ENCODE data around the gene FBLN2. TPM values are rescaled to one million over a fixed set of nuclear protein-coding genes. Genes with fewer than 3 reads are reported as not detected.

FBLN2 gene
- total RNA-seq, 1 donor from 2014 or later, result not detected

- H3K9me3 Mint-ChIP-seq, result no peaks in the 10 kb centered on the region
- no peak overlapping the region for H3K27ac Mint-ChIP-seq
- peaks cover 50% of the 10 kb centered on the region for H3K27me3 Mint-ChIP-seq
- H3K36me3 Mint-ChIP-seq (ENCODE audit: low read depth), result no peaks in the 10 kb centered on the region
- peaks cover 19% of the 10 kb centered on the region for H3K4me1 Mint-ChIP-seq
- H3K4me3 Mint-ChIP-seq, result no peak overlapping the region
- DNase-seq, result peak; percentile 94
- intact Hi-C loops (cut with micrococcal nuclease), result no loop called here
Measured at GRCh38 chr3:13650210-13651056, 101.5 kb downstream of the FBLN2 start.

- Mint-ChIP-seq H3K27me3 (peaks cover 52% of the 10 kb centered on the region), H3K36me3 (ENCODE audit: low read depth) (no peaks in the 10 kb centered on the region), H3K4me1 (peaks cover 19% of the 10 kb centered on the region), H3K9me3 (no peaks in the 10 kb centered on the region), H3K4me3 (no peak overlapping the region), H3K27ac (no peak overlapping the region)
- DNase-seq, result no peak
- intact Hi-C loops (cut with micrococcal nuclease), result no loop called here
Measured at GRCh38 chr3:13651057-13651400, 102.1 kb downstream of the FBLN2 start.

- Mint-ChIP-seq H3K36me3 (ENCODE audit: low read depth) (no peaks in the 10 kb centered on the region), H3K4me3 (no peak overlapping the region)
Measured at GRCh38 chr3:13651775-13652428, 103.0 kb downstream of the FBLN2 start.

GRCh38 chr3:13652728-13653127, 103.8 kb downstream of the FBLN2 start:
- Mint-ChIP-seq H3K27me3 (peaks cover 53% of the 10 kb centered on the region), H3K9me3 (no peaks in the 10 kb centered on the region), H3K36me3 (ENCODE audit: low read depth) (no peaks in the 10 kb centered on the region), H3K4me3 (no peak overlapping the region), H3K27ac (no peak overlapping the region), H3K4me1 (peaks cover 12% of the 10 kb centered on the region)
- intact Hi-C loops (cut with micrococcal nuclease), result no loop called here
- DNase-seq, result no peak

More at GRCh38 chr3:13651775-13652428, 103.0 kb downstream of the FBLN2 start:
- H3K9me3 Mint-ChIP-seq, result no peaks in the 10 kb centered on the region
- peaks cover 53% of the 10 kb centered on the region for H3K27me3 Mint-ChIP-seq
- no peak for DNase-seq
- intact Hi-C loops (cut with micrococcal nuclease), result no loop called here
- no peak overlapping the region for H3K27ac Mint-ChIP-seq
- peaks cover 19% of the 10 kb centered on the region for H3K4me1 Mint-ChIP-seq

- H3K4me1 Mint-ChIP-seq, result peaks cover 7% of the 10 kb centered on the region
- no peak for DNase-seq
- H3K27me3 Mint-ChIP-seq, result peaks cover 47% of the 10 kb centered on the region
- no peaks in the 10 kb centered on the region for H3K36me3 Mint-ChIP-seq (ENCODE audit: low read depth)
- H3K4me3 Mint-ChIP-seq, result no peak overlapping the region
- H3K9me3 Mint-ChIP-seq, result no peaks in the 10 kb centered on the region
- no peak overlapping the region for H3K27ac Mint-ChIP-seq
- intact Hi-C loops (cut with micrococcal nuclease), result no loop called here
Measured at GRCh38 chr3:13653631-13654279, 104.8 kb downstream of the FBLN2 start.

- H3K27ac Mint-ChIP-seq, result no peak overlapping the region
- no peak overlapping the region for H3K4me3 Mint-ChIP-seq
- no peaks in the 10 kb centered on the region for H3K36me3 Mint-ChIP-seq (ENCODE audit: low read depth)
- peaks cover 7% of the 10 kb centered on the region for H3K4me1 Mint-ChIP-seq
- peaks cover 43% of the 10 kb centered on the region for H3K27me3 Mint-ChIP-seq
- peak; percentile 63 for DNase-seq
- intact Hi-C loops (cut with micrococcal nuclease), result no loop called here
- no peaks in the 10 kb centered on the region for H3K9me3 Mint-ChIP-seq
Measured at GRCh38 chr3:13654330-13655060, 105.6 kb downstream of the FBLN2 start.

- Mint-ChIP-seq H3K4me3 (no peak overlapping the region), H3K4me1 (peaks cover 7% of the 10 kb centered on the region), H3K27me3 (peaks cover 39% of the 10 kb centered on the region), H3K27ac (no peak overlapping the region), H3K36me3 (ENCODE audit: low read depth) (no peaks in the 10 kb centered on the region), H3K9me3 (no peaks in the 10 kb centered on the region)
- intact Hi-C loops (cut with micrococcal nuclease), result no loop called here
- DNase-seq, result peak; percentile 77
Measured at GRCh38 chr3:13655061-13655913, 106.4 kb downstream of the FBLN2 start.

- Mint-ChIP-seq H3K36me3 (ENCODE audit: low read depth) (no peaks in the 10 kb centered on the region), H3K27ac (no peak overlapping the region), H3K27me3 (peaks cover 33% of the 10 kb centered on the region), H3K4me3 (no peak overlapping the region), H3K9me3 (no peaks in the 10 kb centered on the region), H3K4me1 (peaks cover 4% of the 10 kb centered on the region)
- intact Hi-C loops (cut with micrococcal nuclease), result no loop called here
- no peak for DNase-seq
Measured at GRCh38 chr3:13656584-13657301, 107.8 kb downstream of the FBLN2 start.

GRCh38 chr3:13657660-13658435, 108.9 kb downstream of the FBLN2 start:
- peak; percentile 92 for DNase-seq
- peaks cover 4% of the 10 kb centered on the region for H3K4me1 Mint-ChIP-seq

GRCh38 chr3:13658681-13659080, 109.8 kb downstream of the FBLN2 start:
- no peak for DNase-seq
- intact Hi-C loops (cut with micrococcal nuclease), result loop anchor here (1.0 kb wide), 2 partner anchors 222 to 227 kb away; partner anchors contain the start of gene WNT7A
- Mint-ChIP-seq H3K36me3 (ENCODE audit: low read depth) (no peaks in the 10 kb centered on the region), H3K4me3 (no peak overlapping the region), H3K27me3 (peaks cover 23% of the 10 kb centered on the region), H3K9me3 (no peaks in the 10 kb centered on the region), H3K27ac (no peak overlapping the region), H3K4me1 (peaks cover 2% of the 10 kb centered on the region)

More at GRCh38 chr3:13657660-13658435, 108.9 kb downstream of the FBLN2 start:
- intact Hi-C loops (cut with micrococcal nuclease), result loop anchor here (1.0 kb wide), 2 partner anchors 222 to 227 kb away; partner anchors contain the start of gene WNT7A
- no peaks in the 10 kb centered on the region for H3K36me3 Mint-ChIP-seq (ENCODE audit: low read depth)
- no peak overlapping the region for H3K4me3 Mint-ChIP-seq
- no peak overlapping the region for H3K27ac Mint-ChIP-seq
- H3K9me3 Mint-ChIP-seq, result no peaks in the 10 kb centered on the region
- peaks cover 28% of the 10 kb centered on the region for H3K27me3 Mint-ChIP-seq

- Mint-ChIP-seq H3K36me3 (ENCODE audit: low read depth) (no peaks in the 10 kb centered on the region), H3K4me3 (no peak overlapping the region), H3K27me3 (peaks cover 19% of the 10 kb centered on the region), H3K4me1 (no peaks in the 10 kb centered on the region), H3K9me3 (no peaks in the 10 kb centered on the region), H3K27ac (no peak overlapping the region)
- DNase-seq, result no peak
- intact Hi-C loops (cut with micrococcal nuclease), result no loop called here
Measured at GRCh38 chr3:13659221-13659969, 110.5 kb downstream of the FBLN2 start.
